Measurements from ENCODE around the gene SUN2. TPM values are rescaled to one million over a fixed set of nuclear protein-coding genes. Genes with fewer than 3 reads are reported as not detected.

SUN2 gene
- total and polyA plus RNA-seq, 12 donors: 38.6 to 178 (median 97.2) TPM

DNA sequence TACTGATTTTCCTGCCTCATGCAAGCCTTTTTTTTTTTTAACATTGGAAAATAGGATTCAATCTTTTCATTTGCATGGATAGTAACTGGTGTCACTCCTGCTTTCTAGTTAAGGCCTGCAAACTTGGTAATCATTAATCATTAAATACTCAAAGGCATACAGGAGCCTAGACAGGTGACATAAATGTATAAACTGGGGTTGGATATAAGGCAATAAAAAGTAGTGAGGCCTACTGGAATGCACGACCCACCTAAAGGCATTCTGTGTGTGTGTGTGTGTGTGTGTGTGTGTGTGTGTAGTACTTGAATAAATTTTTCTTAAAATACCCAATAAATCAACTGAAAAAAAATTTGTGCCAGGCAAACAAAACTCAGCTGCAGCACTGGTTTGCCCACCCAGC, 66.1 kb downstream of the SUN2 start:
- intact Hi-C loops (cut with DNase I): loop anchor here in 1 of 10 donors (10.0 kb wide), 1 partner anchor 185 kb away; the partner anchor contains the start of gene DDX17
- WGBS, 2 donors: 70 to 80% methylated on average over 1 of the region's 1 CpG
- H3K36me3 ChIP-seq: peaks cover 0 to 99% (median 36%) of the 10 kb centered on the region in 9 donors
- ATAC-seq: no peak
- no peak overlapping the region for H3K27ac ChIP-seq
- H3K27me3 ChIP-seq: no peaks in the 10 kb centered on the region
- TF ChIP-seq, protein P1, sequence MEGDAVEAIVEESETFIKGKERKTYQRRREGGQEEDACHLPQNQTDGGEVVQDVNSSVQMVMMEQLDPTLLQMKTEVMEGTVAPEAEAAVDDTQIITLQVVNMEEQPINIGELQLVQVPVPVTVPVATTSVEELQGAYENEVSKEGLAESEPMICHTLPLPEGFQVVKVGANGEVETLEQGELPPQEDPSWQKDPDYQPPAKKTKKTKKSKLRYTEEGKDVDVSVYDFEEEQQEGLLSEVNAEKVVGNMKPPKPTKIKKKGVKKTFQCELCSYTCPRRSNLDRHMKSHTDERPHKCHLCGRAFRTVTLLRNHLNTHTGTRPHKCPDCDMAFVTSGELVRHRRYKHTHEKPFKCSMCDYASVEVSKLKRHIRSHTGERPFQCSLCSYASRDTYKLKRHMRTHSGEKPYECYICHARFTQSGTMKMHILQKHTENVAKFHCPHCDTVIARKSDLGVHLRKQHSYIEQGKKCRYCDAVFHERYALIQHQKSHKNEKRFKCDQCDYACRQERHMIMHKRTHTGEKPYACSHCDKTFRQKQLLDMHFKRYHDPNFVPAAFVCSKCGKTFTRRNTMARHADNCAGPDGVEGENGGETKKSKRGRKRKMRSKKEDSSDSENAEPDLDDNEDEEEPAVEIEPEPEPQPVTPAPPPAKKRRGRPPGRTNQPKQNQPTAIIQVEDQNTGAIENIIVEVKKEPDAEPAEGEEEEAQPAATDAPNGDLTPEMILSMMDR (IDR thresholded peaks at IDR 0.05): no peak
- H3K4me3 ChIP-seq: no peak overlapping the region
- peaks cover 0 to 13% (median under 1%) of the 10 kb centered on the region in 9 donors for H3K4me1 ChIP-seq
- no peak for DNase-seq
- H3K9me3 ChIP-seq: no peaks in the 10 kb centered on the region

DNA sequence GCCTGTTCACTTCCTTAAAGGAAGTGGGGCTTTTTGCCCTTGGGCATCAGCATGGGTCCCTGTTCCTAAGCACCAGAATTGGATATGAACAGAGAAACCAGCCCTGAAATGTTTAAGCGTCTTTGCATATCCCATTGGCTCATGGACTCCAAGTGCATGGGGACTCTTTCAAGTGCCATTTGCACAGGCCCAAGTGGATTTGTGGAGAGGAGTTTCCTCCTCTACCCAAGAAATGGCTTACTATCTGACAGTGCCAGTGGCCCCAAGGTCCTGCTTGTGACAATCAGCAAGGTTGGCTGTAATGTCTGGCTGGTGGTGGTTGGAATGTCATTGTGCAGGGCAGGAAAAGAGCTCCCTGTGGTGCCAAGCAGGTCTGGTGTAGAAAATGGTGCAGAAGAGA, 70.0 kb downstream of the SUN2 start:
- DNase-seq: no peak
- Histone ChIP-seq H3K36me3 (peaks cover 0 to 77% (median 50%) of the 10 kb centered on the region in 9 donors), H3K4me3 (no peak overlapping the region), H3K4me1 (peaks cover 4 to 17% (median 13%) of the 10 kb centered on the region in 9 donors), H3K27ac (no peak overlapping the region), H3K9me3 (no peaks in the 10 kb centered on the region), H3K27me3 (no peaks in the 10 kb centered on the region)
- TF ChIP-seq, protein P1 (IDR thresholded peaks at IDR 0.05): no peak
- 90 to 95% methylated on average over 1 of the region's 1 CpG for WGBS, 2 donors
- intact Hi-C loops (cut with DNase I): loop anchor here in 1 of 10 donors (10.0 kb wide), 1 partner anchor 181 kb away; the partner anchor contains the start of gene DDX17
- no peak for ATAC-seq

DNA sequence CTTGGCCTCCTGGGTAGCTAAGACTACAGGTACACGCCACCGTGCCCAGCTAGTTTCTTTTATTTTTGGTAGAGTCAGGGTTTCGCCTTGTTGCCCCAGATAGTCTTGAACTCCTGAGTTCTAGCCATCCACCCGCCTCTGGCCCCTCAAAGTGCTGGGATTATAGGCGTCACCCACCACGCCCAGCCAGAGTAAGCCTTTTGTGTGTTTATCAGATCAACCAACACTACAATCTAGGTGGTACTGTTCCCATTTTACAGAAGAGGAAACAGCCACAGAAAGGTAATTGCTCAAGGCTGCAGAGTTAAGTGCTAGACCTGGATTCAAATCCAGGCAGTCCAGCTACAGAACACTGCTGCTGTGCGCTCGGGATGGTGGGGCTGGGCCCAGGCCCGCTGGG, 70.9 kb downstream of the SUN2 start:
- TF ChIP-seq, protein P1 (IDR thresholded peaks at IDR 0.05): no peak
- ATAC-seq: no peak
- H3K9me3 ChIP-seq: no peaks in the 10 kb centered on the region
- 88 to 97% methylated on average over 9 of the region's 9 CpGs for WGBS, 2 donors
- H3K27ac ChIP-seq: no peak overlapping the region
- DNase-seq: no peak
- H3K36me3 ChIP-seq: peaks cover 0 to 71% (median 50%) of the 10 kb centered on the region in 9 donors
- no peak overlapping the region for H3K4me3 ChIP-seq
- peaks cover 4 to 17% (median 13%) of the 10 kb centered on the region in 9 donors for H3K4me1 ChIP-seq
- H3K27me3 ChIP-seq: no peaks in the 10 kb centered on the region
- intact Hi-C loops (cut with DNase I): loop anchor here in 1 of 10 donors (10.0 kb wide), 1 partner anchor 180 kb away; the partner anchor contains the start of gene DDX17

Other genes starting within 250 kb of the SUN2 start
- gene DDX17, start 249.7 kb downstream of the SUN2 start, total RNA-seq: 100 to 1,000 TPM; 156 to 236 (median 169) TPM
- gene DDX17, start 249.7 kb downstream of the SUN2 start, polyA plus RNA-seq: 100 to 1,000 TPM in 1 of 2 donors, 10 to 100 TPM in 1; 76.2 to 241 TPM
- 1 to 10 TPM in 8 of 10 donors, under 1 TPM in 2; 0.40 to 3.2 (median 1.4) TPM for gene DMC1, start 185.8 kb downstream of the SUN2 start, total RNA-seq
- under 1 TPM; 0.12 to 0.15 TPM for gene DMC1, start 185.8 kb downstream of the SUN2 start, polyA plus RNA-seq
- gene FAM227A, start 99.6 kb downstream of the SUN2 start, total RNA-seq: under 1 TPM; 0.11 to 0.97 (median 0.46) TPM
- gene FAM227A, start 99.6 kb downstream of the SUN2 start, polyA plus RNA-seq: under 1 TPM; 0.19 to 0.66 TPM
- 10 to 100 TPM; 33.8 to 51.0 (median 40.5) TPM for gene CBY1, start 99.4 kb downstream of the SUN2 start, total RNA-seq
- gene CBY1, start 99.4 kb downstream of the SUN2 start, polyA plus RNA-seq: 10 to 100 TPM; 41.6 to 74.7 TPM
- 10 to 100 TPM; 55.7 to 86.2 (median 72.2) TPM for gene TOMM22, start 74.0 kb downstream of the SUN2 start, total RNA-seq
- 10 to 100 TPM; 23.0 to 40.7 TPM for gene TOMM22, start 74.0 kb downstream of the SUN2 start, polyA plus RNA-seq
- gene JOSD1, start 55.1 kb downstream of the SUN2 start, total RNA-seq: 10 to 100 TPM; 13.7 to 37.3 (median 21.8) TPM
- gene JOSD1, start 55.1 kb downstream of the SUN2 start, polyA plus RNA-seq: 10 to 100 TPM in 1 of 2 donors, 1 to 10 TPM in 1; 9.6 to 24.2 TPM
- gene GTPBP1, start 50.1 kb downstream of the SUN2 start, total RNA-seq: 10 to 100 TPM; 23.0 to 53.2 (median 34.2) TPM
- gene GTPBP1, start 50.1 kb downstream of the SUN2 start, polyA plus RNA-seq: 10 to 100 TPM; 13.5 to 18.4 TPM
- 10 to 100 TPM in 4 of 10 donors, 1 to 10 TPM in 6; 8.3 to 11.7 (median 9.9) TPM for gene DNAL4, start 38.1 kb upstream of the SUN2 start, total RNA-seq
- 10 to 100 TPM in 1 of 2 donors, 1 to 10 TPM in 1; 7.7 to 10.7 TPM for gene DNAL4, start 38.1 kb upstream of the SUN2 start, polyA plus RNA-seq
- gene NPTXR, start 88.0 kb upstream of the SUN2 start, total RNA-seq: 10 to 100 TPM; 14.7 to 32.9 (median 24.0) TPM
- gene NPTXR, start 88.0 kb upstream of the SUN2 start, polyA plus RNA-seq: 1 to 10 TPM; 8.6 to 9.2 TPM
- 10 to 100 TPM; 28.2 to 49.1 (median 37.3) TPM for gene CBX6, start 116.2 kb upstream of the SUN2 start, total RNA-seq
- 10 to 100 TPM; 17.4 to 23.9 TPM for gene CBX6, start 116.2 kb upstream of the SUN2 start, polyA plus RNA-seq
- 1 to 10 TPM in 5 of 10 donors, under 1 TPM in 4, not detected in 1; 0.20 to 5.6 (median 1.0) TPM for gene APOBEC3A, start 201.6 kb upstream of the SUN2 start, total RNA-seq
- under 1 TPM in 1 of 2 donors, not detected in 1; 0.22 TPM for gene APOBEC3A, start 201.6 kb upstream of the SUN2 start, polyA plus RNA-seq
- gene APOBEC3B, start 226.3 kb upstream of the SUN2 start, total RNA-seq: 1 to 10 TPM in 7 of 10 donors, under 1 TPM in 3; 0.55 to 6.4 (median 1.3) TPM
- gene APOBEC3B, start 226.3 kb upstream of the SUN2 start, polyA plus RNA-seq: under 1 TPM; 0.29 to 0.77 TPM